GM19324 (cell line): ENCODE results near the gene POLR1D.

ENCODE experiments used
- ATAC-seq: cut with Tn5 transposase; IDR thresholded peaks from one replicate; pipeline ENCODE4 v1.9.1; 2021; ENCODE audit warnings: mild to moderate bottlenecking, moderate library complexity; ENCODE audit not compliant: unreplicated experiment, low FRiP score

The POLR1D gene, protein sequence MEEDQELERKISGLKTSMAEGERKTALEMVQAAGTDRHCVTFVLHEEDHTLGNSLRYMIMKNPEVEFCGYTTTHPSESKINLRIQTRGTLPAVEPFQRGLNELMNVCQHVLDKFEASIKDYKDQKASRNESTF

DNA sequence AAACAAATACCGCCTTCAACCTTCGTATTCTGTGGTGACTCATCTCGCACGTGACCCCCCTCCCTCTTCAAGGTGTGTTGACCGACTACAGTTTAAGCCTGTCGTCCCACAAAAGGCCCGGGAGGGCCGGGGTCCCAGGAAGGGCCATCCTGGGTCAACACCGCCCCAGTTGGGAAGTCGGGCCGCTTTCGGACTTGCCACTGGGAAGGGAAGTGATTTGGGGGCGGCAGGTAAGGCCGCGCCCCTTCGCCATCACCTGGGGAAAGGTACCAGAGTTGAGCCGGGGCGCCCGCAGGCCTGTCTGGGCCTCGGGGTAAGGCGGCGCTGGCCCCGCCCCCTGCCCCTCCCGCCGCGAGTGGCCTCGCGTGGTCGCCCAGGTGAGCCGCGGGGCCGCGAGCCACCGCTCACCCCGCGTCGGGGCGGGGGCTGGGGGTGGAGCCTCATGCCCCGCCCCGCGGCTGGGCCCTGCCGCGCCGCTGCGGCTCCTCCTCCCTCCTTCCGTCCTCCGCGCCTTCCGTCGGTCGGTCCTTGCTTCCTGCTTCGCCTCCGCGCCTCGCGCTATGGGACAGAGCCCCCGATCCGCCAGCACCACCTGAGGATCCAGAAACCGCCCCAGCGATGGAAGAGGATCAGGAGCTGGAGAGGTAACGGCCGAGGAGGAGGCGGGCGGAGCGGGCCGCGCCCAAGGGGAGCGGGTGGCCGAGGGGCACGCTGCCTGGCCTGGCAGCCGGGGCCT lies at the start of gene POLR1D:
POLR1D (plus strand) TSS at position 527 of the 736 bp plus-strand sequence; CDS start at position 619, 92 bp downstream.
- peak; percentile 64 for ATAC-seq

DNA sequence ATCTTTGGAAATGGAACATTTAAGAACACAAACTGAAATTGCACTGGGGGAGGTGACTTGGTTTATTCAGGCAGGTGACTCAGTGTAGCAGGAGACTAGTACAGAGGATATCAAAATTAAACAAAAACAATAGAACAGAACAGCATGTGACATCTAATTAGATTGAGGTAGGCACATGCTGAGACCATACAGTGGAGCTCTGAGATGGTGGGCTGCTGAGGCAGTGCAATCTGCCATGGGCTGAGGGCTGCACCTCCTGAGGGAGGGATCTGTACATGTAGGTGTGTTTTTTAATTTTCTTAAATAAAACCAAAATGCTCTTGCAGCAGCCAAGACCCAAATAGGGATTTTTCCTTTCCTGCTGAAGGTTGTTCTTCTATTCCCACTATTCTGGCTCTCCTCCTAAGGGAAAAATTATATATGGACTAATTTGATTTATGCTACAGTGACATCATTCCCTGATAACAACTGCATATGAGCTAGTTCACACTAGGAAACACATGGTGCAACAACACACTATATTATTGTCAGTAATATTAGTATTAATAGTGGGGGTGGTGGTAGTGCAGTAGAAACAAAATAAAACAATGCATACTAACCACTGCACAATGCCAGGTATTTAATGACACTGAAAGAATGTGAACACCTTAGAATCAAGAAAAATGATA lies 49.3 kb upstream of the POLR1D start:
- no peak for ATAC-seq

DNA sequence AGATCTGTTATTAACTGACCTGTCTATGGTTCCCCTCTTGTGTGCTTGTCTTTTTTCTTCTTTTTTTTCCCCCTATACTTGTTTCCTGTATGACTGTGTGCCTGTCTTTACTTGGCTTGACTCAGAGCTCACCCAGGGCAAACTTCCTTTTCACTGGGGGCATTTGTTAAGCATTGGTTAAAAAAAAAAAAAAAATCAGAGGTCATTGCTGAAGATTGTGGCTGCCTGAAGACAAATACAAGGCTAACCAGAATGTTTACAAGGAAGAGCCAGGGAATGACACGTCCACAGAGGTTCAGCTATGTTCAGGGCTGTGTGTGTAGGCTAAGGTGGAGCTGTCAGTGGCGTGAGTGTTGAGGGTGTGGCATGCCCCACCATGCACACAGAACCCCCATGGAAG lies 48.4 kb upstream of the POLR1D start:
- no peak for ATAC-seq

DNA sequence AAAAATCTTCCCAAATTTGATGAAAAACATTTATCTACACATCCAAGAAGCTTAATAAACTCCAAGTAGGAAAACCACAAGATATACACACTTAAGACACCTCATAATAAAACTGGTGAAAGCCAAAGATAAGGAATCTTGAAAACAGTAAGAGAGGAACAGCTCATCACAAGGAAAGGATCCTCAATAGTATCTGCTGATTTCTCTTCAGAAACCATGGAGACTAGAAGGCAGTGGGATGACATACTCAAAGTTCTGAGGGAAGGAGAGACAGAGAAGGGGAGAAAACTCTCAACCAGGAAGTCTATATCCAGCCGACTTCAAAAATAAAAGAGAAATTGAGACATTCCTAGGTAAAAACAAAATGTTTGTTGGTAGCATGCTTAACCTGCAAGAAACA lies 47.0 kb upstream of the POLR1D start:
- no peak for ATAC-seq

DNA sequence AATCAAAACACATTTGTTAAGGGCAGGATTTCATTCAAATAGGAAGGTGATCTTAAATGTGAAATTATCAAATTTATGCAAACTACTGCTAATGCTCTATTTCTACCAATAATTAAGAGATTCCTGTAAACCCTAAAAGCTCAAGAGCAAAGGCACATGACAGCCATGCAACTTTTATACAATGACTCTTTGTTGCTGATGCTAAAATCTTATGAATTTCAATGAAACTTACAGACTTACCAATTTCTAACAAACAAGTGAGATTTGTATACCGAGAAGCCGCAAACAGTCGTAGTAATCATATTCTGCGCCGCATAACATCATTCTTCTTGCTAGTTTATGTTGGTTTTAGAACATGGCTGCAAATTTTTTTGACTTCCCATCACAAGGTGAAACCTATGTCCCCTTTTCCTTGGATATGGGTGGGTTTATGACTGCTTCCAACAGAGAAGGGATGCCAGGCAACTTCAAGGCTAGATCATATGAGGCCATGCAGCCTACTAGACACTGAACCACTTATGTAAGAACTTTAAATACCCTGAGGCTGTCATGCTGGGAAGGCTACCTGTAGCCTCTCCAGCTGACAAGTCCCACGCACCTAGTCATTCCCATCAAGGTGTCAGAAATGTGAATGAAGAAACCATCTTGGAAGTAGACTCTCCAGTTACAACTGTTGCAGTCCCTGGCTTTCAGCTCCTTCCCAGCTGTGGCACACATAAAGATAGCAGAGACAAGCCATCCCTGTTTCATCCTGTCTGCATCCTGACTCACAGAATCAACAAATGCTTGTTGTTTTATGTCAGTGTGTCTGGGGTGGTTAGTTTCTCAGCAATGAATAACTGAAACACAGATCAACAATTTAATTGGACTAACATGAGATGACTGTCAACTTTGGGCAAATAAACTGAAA lies 43.3 kb upstream of the POLR1D start:
- ATAC-seq = no peak

DNA sequence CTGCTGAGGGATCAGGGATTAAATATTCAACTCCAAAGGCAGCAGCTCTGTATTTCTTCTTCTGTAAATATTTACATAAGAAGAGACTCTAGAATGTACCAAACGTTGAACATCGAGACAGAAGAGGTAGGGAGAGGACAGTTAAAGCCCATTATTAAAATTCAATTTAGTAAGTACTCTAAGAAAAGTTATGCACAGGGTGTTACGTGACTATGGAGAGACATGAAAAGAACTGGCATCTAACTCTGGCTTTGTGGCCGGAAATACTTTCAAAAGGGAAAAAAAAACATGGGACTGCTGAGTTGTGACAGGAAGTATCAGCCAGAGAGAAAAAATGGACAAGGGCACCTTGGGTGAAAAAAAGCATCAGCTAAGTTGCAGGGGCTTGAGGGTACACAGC lies 38.0 kb upstream of the POLR1D start:
- no peak for ATAC-seq

DNA sequence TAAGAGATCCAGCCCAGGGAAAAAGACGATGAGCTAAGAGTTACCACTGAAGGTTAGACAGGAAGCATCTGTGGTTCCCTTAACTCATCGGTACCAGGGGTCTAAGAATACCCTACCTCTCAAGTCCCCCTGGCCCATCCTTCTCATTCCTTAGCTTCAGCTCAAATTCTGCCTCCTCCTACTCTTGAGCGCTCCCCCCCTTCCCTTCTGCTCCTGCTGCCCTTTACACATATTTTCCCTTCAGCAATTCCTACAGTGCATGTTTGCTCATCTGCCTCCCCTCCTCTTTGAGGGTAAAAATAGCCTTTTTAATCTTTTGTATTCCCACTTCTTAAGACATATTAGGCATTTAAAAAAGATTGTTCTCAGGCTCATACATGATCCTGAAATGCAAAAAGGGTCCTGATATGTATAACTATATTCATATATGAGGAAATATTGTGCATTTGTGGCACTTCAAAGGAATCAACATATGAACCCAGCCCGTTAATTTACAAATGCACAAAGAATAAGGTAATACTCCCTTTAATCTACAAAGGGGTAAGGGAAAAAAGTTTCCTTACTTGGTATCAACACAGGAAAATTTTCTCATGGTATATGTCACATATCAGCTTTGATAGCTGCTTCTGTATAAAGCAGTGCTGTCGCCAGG lies 34.5 kb upstream of the POLR1D start:
- ATAC-seq = no peak

DNA sequence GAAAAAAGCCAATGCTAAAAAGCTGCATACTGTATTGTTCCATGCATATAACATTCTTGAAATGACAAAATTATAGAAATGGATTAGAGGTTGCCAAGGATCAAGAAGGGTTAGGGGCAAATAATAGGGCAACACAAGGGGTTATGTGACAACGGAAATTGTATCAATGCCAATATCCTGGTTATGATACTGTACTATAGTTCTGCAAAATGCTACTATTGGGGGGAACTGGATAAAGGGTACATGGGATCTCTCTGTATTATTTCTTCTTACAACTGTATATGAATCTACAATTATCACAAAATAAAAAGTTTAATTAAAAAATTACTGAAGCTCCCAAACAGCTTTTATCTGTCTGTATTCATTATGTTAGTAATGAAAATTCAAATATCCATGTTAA lies 33.3 kb upstream of the POLR1D start:
- no peak for ATAC-seq

DNA sequence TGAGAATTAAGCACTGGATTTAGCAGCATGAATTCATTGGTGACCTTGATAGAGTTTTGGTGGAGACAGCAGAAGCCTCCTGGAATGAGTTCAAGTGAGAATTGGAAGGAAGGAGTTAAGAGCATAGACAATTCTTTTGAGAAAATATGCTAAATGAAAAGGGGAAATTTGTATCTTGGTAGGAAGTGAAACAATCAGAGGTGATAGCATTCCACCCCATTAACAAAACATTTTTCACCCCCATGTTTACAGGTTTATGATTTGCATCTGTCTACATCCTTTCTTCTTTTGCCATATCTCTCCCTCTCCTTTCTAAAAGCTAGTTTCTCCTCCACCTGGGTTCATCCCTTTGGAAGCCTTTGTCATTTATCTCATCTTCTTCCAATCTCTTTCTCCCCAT lies 28.8 kb upstream of the POLR1D start:
- no peak for ATAC-seq

DNA sequence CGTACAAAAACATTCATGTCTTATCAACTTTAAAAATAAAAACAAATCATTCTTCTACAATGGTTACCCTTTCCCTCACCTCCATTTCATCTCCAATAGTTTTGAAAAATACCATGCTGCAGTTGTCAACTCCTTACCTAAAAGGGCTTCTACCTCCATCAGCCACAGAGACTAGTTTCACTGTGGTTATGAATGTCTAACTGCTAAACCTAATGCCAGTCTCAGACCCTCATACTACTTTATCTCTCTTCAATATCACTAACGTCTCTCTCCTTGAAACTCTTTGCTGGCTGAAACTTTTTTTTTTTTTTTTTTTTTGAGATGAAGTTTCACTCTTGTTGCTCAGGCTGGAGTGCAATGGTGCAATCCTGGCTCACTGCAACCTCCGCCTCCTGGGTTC lies 28.4 kb upstream of the POLR1D start:
- ATAC-seq = no peak

DNA sequence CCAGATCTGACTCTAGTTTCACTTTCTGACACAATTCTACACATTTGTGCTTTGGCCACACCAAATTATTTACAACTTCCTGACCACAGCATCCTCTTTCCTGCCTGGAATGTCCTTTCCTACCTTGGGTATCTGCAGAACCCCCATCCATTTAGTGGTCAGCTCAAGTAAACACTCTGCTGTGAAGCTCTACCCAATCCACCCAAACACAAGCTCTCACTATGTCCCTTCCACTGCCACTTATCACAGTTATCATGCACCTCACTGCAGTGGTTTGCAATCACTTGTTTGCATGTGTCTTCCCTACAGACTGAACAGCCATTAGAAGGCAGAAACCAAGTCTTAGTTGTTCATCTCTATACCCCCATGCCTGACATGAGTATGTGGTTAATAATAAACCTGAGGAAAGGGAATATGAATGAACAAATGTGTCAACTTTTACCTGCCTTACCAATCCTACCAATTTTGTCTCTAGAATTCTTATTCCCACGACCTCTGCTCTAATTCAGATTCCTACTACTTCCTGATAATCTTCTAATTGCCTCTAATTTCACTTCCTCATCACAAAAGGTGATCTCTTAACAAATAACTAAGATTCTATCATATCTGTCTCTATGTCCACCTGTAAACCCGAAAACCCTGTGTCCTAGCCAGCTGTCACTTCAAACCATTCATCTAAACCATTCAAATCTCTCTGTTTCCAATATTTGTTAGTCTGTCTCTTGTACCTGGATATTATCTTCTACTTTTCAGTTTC lies 26.5 kb upstream of the POLR1D start:
- ATAC-seq = no peak

DNA sequence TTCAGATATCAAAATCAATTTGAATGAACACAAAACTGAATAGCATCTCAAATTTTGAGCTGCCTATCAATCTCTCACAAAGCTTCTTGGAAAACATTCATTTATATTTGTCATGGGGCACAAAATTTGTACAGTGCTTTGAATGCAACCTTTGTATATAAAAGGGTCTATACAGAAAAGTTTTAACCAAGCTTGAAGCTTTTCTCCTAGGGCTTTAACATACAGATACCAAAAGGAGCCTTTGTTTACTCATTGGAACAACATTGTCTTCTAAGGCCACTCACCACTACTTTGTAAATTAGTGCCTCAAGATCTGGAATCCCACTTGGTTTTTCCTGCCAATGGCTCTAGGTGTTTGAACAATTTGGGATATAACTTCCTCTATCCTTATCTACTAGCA lies 22.6 kb upstream of the POLR1D start:
- no peak for ATAC-seq

DNA sequence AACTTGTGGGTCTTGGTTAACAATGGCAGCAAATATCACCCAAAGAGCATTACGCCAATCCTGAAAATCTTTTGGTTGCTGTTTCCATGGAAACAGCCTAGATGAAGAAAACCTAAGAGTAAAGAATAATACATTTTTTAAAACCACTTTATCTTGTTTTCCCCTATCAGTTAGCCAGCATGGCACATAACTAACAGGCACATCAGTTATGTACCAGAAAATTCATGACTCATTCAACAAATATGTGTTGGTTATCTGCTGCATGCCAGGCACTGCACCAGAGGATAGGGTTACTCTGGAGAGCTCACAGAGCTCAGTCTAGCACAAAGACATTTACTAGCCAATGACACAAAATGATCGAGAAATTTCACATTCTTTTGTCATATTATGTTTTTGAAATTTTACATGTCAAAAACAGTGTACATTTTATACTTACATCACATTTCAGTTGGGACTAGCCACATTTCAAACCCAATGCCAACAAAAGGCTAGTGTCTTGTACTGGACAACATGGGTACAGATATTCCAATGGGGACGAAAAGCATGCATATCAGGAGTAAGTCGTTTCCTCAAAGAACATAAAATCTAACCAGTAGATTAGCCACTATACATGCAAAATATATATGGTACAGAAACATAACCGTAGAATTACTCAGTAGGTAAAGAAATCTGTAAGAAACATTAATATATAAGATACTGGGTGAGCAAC lies 21.7 kb upstream of the POLR1D start:
- ATAC-seq = no peak

DNA sequence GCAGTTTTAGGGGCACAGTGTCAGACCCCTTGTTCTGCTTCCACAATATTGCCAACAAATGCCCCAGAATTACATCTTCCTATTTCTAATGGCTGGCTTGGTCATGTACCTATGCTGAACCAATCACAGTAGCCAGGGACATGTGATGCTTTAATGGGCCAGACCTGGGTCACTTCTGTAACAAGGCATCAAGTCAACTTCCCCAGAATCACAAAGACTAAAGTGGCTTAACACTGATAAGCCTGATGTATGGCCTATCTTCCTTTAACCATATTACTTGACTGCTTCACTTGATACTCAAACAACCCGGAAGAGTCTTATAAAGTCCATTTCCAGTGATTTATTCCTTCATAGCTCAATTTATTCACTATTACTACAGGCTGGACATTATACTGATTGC lies 21.0 kb upstream of the POLR1D start:
- ATAC-seq = no peak

DNA sequence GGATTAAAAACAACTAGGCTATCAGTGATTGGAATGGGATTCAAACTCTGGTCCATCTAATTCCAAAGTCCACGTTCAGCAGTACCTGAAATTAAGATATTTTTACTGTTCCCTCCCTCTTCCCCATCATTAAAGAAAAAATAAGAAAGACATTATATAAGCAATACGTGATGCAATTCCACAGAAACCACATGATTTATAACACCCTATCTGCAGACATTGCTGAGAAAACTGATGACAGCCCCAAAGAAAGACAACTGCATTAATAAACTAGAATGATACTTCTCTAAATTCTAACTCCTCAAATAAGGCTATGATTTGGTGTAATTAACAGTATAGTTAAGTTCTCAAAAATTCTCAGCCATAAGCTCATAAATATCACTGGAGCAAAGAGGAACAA lies 20.5 kb upstream of the POLR1D start:
- ATAC-seq = no peak

DNA sequence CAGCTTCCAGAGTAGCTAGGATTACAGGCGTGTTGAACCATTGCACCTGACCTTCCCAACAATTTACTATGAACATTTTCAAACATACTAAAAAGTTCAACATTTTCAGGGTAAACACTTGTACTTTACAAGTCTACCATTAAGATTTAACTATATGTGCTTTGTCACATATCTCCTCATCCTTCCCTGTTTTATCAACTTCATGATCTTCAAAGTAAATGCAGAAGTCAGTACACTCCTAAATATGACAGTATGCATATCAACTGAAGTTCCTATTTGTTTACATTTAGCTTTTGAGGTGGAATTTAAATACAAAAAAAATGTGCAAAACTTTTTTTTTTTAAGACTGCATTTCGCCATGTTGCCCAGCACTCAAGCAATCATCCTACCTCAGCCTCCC lies 19.9 kb upstream of the POLR1D start:
- ATAC-seq = no peak

DNA sequence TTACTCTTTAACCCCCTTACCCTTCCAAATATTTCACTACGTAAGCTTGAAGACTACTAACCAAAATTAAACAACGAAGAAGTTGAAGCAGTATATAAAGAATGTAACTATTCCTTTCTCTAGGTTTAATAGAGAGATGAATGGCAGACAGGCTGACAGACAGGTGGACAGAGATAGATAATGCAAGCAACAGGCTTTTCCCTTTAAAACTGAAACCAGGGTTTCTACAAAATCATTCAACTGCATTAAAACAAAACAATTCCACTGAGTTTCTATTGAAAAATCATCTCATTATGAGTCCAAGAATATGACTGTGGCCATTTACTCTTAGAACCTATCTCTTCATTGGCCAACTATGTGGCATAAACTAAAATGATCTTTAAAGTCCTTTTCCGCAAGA lies 16.6 kb upstream of the POLR1D start:
- no peak for ATAC-seq

DNA sequence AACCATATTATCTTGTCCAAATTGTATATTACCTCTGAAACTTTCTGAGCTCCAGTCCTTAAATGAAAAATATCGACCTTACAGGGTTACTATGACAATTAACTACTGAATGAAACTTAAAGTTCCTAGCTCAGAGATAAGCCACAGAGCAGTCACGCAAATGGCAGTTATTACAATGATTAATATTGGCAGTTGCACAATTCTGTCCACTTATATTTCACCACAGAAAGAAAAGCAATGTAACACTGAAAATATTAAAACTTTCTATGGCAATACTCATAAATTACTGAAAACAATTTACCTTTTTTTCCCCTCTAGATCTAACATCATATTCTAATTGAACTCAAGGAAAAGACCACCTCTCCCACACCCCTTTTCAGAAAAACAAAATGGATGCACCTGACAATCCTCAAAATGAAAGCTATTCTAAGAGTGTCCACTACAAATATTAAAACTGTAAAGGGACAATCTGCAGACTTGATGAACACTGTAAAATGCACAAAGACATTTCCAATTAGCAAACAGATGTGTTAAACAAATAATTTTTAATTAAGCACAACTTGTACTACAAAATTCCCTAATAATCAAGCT lies 16.0 kb upstream of the POLR1D start:
- no peak for ATAC-seq

DNA sequence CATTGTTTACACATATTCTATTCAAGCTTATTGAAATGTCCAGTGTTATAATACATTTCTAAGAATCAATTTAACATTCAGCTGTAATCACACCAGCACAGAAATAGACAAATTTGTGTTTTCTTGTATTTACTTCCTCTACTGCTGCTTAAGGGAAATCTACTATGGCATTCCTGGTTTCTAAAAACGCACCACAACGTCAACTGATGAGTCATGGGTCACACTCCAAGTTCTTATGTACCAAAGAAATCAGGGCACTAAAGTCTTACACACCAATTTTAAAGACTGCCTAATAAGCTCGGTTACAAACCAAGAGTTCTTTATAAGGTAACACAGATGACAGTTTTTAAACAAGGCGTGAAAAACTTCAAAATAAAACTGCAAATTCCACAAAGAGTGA lies 14.6 kb upstream of the POLR1D start:
- ATAC-seq = no peak
